ENCODE data around the gene RPTOR.

The RPTOR gene

DNA sequence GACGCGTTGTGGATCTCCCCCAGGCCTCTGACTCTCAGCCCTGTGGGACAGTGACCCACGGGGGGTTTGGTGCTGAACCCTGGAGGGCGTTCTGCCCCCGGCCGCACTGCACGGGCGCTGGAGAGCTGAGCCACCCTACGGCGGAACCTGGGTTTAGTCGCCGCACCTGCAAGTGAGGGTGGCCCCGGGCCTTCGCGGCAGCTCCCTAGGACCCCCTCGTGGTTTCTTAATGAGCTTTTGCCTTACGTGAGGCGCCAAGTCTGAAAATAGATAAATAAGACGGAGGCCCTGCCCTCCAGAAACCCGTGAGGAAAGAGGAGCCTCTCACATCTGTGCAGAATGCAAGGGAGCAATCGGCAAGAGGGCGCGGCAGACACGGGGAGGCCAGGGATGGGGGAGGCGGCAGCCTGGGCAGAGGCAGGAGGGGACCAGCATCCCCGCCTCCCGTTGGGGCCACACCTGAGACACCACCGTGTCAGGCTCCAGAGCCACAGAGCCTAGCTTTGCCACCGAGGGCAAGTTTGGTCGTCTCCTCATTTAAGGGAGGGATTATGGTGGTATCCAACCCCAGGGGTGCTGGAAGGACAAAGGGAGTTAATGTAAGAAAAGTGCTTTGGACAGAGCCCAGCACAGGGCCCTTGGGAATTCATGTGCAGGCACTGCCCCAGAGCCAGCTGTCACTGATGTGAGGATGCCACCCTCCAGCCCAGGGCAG is 293.8 kb downstream of the RPTOR start:
- no peak for DNase-seq

DNA sequence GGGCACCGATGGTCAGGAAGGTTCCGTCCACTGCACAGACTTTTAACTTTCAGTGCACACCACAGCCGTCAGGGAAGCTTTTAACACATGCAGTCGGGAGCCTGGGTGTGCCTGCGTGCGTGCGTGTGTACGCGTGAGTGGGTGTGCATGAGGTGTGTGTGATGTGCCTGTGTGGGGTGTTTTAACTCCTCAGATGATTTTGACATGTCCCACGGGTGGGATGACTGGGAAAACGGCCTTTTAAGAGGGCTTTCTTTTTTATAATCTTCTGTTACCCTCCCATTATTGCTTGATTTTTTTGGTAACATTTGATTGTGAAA is 294.3 kb downstream of the RPTOR start:
- no peak for DNase-seq

DNA sequence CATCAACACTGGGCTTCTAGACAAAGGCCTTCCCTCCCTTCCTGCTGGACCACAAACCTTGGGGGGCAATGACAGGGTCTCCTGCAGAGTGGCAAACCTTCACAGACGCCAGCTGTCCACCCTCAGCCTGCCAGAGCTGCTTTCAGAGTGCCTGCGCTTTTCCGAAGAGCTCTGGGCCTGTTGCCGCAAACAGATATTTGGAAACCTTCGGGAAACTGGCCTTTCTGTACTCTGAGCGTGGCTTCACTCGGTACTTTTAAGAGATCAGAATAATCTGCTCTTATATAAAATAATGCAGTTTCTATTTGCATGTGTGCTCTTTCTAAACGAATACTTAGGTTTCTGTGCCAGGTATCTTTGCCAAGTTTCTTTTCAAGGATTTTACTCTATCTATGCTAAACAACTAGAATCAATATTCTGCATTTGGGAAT is 294.9 kb downstream of the RPTOR start:
- DNase-seq, result no peak

DNA sequence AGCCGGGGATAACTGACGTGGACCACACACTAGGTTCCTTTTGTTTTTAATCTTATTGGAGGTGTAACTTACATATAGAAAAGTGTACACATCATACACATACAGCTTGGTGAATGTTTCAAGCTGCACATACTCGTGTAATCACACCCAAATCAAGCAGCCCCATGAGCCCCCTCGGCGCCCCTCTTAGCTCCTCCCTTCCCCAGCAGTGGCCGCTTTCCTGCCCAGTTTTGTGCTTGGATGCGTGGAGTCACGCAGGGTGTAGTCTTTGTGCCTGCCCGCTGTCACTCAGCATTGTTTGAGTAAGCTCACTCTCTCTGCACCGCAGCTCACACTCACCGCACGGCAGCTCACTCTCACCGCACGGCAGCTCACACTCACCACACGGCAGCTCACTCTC is 295.3 kb downstream of the RPTOR start:
- DNase-seq, result no peak

DNA sequence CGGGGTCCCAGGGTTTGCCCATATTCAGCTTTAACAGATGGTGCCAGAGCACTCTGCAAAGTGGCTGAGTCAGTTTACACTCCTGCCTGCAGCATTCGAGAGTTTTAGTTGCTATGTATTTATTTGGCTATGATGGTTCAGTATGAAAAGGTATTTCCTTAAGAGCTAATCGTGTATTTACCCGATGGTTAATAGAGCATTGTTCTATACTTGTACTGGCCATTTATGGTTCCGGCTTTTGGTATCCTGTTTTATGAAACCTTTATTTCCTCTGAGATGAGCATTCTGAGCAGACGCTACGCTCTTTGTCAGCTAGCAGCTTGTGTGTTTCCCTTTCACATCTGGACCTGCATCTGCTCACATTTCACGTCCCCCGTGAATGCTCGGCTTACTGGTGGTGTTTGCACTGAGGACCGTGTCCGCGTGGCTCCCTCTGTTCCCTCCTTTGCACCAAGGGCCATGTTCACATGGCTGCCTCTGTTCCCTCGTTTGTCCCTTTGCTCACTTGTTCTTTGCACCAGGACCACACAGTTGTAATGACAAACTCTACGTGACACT is 297.9 kb downstream of the RPTOR start:
- no peak for DNase-seq

DNA sequence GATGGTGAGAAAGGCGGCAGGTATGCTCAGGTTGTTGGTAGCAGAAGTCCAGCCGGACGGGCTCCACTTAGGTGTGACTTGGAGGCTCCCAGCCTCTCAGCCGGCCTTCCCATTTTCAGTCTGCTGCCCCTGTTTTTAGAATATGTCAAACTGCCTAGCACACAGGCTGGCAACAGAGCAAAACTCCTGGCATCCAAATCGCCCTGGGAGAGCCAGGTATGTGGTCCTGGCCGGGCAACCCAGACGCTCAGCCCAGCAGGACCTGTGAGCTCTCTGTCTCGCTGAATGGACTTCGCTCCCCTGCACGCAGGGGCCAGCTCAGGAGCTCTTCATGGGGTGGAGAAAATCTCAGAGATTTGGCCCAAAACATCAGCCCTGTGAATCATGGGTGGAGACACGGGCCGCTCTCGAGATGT is 299.1 kb downstream of the RPTOR start:
- no peak for DNase-seq

DNA sequence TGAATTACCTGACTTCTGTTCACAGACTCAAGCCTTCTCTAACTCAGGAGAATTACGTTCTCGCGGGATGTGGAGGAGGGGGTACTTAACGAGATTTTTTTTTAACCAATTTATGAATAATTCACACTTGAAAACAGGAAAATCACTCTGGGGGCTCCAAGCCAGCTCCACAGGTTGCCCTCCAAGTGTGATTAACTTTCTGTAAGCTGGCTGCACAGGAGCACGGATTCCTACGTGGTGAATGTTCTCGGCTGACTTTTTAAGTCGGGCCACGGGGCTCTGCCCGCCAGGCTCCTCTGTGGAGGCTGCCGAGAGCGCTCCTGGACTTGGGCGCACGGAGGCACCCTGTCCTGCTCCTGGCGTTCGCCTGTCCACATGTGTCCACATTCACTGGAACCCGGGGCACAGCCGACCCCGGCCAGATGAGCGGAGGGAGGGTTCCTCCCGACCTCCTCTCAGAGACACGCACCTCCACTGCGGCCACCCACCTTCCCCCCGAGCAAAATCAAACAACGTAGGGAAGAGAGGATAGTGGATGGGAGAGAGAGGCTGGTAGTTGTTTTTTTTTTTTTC is 299.9 kb downstream of the RPTOR start:
- no peak for DNase-seq

DNA sequence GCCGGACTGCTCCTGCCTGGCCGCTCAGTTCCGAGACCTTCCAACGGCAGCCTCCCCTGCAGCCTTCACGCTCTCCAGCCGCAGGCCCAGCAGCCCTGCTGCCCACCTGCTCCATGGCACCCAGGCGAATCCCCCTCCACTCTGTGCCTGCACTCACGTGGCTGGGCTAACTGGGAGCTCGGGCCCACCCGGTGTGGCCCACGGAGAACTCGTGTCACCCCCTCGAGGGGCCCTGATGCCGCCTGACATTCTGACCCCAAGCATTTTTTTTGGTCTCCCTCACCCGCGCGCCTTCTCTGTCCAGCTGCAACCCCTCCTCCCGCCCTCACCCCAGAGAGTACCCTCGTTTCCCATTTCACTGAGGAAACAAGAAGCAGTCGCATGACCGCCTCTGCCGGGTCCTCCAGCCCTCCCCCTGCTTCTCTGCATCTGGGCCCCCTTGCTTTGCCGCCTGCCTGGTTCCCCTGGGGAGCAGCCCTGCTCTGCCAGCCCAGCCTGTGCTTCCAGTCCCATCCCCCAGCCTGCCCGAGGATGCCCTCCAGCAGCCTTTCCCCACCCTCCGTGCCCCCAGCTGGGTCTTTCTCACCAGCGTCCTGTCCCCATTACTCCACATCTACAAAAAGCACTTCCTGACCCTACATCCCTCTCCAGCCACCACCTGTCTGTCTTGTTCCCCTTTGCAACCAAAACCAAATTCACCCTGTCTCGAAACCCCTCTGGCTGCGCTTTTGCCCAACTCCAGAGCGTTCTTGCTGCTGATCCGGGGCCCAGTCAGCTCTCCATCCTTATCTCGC is 300.6 kb downstream of the RPTOR start:
- no peak for DNase-seq

DNA sequence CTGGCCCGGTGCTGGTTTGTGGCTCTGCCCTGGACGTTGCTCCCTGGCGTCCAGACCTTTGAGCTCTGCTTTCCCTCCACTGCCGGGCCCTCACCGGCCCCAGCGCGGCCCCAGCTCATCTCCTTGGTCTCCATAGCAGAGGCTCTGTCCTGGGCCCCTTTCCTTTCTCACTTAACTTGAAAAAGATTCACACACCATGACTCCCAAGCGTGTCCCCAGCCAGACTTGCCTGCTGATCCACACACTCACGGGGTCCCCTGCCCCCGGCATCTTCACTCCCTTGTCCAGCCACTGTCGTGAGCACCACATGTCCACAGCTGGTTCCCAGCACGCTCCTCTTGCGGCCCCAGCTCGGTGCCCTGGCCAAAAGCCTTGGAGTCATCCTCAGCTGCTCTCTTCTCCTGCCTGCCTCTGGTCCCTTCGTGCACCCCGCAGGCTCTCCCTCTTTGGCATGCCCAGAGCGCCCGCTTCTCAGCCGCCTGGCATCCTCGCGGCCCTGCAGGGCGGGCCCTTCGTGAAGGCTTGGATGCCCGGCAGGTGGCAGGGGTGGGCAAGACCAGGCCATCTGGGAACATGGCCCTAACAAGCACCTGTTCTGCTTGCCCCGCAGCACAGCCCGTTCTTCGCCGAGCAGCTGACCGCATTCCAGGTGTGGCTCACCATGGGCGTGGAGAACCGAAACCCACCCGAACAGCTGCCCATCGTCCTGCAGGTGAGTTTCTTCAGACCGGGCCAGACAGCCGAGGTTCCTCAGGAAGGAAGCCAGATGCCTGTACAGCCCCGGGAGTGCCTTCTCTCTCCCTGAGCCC is 301.4 kb downstream of the RPTOR start:
- DNase-seq, result no peak

DNA sequence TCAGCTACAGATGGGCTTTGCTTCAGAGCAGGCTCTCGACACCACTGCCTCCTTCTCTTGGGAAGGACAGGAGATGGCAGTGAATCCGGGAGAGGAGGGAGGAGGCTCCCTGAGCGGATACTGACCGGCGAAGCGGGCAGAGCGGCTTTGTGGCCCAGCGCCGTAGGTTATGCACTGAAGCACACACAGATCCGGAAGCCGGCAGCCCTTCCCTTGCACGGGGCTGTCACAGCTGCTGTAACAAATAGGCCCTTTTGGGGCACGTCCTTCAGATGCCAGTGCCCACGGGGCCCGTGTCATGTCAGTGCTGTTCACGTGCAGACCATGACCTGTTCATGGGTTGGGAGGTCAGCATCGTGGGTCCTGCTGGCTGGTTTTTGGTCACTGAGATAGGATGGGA is 302.3 kb downstream of the RPTOR start:
- no peak for DNase-seq

DNA sequence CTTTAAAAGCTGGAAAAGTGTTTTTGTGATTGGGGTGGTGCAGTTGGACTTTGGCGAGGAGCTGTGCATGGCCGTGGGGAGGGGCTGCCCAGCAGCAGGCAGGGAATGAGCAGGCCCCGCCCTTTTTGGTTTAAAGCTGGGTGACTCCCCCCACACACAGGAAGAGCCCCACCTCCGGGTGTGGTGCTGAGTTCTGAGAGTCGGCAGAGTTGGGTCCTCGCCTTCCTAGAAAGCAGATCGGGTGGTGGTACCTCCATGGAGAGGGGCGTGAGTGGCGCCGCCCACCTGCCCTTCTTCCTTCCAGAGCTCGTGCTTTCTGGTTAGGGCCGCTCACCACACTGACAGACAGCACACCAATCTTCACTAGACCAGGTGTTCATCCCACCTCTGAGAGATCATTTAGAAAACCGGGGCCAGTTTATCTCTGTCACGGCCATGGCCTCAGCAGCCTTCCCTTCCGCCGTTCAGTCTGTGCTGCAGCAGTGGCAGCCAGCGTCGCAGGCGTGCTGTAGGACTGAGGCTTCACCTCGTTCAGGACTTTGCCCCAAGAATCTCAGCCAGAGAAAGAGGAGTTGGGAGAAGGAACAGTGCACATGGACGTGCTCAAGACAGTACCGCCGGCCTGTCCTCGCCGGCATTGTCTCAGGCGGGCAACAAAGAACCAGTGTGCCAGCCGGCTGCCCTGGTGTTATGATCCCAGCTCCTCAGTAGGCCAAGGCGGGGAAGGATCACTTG is 303.0 kb downstream of the RPTOR start:
- DNase-seq, result peak; percentile 52 to 75

DNA sequence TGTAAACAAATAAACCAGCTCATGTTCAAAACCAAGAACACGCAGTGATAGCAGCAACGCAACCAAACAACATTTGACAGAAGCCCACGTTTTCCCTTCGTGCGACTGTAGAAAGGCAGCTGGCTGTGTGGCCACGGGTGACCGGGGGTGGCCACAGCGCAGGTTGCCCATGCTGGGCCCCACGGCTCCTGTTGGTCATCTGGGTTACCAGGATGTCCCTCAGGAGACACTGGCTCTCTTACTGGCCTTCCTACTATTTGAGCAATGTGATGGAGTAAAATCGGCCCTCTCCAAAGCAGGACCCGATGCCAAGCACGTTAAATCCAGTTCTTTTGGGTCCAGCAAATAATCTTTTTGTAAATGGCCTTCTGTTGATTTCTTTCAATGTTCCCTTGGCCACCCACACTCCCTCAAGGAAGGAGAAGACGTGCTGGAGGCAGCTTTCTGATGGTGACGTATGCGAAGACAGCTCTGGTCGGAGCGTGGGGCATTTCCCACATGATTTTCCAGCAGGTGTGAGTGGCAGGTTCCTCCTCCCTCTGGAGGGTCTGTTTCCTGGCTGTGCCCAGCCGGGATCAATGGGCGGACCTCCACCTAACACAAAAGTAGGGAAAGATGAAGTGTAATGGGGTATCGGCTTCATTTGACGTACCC is 303.9 kb downstream of the RPTOR start:
- DNase-seq, result no peak

DNA sequence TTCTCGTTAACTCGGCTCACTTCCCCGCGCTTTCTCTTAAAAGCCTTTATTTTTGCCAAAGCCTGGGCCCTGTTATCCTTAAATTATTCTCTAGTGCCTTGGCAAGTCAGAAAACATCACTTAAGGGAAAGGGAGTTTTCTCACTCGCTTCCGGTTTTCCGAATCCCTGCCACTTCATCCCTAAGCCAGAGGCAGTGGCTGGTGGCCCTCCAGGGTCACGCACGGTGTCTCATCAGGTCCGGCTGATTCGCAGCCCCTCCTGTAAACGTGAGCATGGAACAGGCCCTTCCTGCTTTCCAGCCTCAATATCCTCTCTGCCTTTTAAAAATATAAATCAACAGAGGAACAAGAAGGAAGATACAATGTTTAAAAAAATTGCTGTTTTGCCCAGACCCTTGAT is 304.5 kb downstream of the RPTOR start:
- no peak for DNase-seq

DNA sequence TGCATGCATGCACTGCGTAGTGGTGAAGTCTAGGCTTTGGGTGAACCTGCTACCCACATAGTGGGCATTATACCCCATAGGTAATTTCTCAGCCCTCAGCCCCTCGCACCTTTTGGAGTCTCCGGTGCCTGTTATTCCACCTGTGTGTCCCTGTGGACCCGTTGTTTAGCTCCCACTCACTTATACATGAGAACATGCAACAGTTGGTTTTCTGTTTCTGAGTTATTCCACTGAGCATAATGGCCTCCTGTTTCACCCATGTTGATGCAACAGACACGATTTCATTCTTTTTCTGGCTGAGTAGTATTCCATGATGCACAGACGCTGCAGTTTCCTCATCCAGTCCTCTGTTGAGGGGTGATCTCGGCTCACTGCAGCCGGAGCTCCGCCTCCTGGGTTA is 305.5 kb downstream of the RPTOR start:
- DNase-seq, result no peak

DNA sequence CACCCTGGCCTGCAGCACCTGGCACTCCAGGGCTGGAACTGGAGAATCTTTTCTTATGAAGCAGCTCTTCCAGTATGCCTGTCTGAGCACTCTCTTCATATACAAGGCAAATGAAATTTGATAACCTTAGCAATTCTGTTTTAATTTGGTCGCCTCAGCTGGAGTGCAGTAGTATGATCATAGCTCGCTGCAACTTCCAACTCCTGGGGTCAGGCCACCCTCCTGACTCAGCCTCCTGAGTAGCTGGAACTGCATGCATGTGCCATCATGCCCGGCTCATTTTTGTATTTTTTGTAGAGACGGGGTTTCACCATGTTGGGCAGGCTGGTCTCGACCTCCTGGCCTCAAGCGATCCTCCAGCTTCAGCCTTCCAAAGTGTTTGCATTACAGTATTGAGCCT is 306.2 kb downstream of the RPTOR start:
- no peak for DNase-seq

DNA sequence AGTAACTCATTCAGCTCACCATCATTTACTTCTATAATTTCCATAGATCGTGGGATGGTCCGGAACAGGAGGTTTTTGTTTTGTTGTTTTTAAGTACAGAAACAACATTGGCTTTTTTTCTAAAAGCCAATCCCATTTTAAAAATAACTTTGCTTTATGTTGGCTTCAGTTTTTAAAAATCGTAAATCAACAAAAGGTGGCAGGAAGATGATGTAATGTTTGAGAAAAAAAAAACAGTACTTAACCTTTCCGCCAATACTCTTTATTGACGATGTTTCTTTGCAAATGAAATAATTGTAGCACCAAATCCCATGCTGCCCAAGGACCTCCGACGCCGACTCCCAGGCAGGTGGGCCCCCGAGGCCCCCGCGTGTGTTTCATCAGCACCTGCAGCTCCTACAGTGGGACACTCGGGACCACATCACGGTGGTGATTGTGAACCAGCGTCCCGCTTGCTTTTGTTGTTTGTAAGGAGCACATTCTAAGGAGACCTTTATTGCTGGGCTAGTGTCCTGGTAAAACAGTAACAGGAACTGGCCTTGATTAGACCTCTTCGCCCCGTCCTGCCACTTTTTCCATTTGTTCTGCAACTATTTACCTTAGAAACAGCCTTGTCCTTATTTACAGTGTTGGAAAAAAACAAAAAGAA is 306.8 kb downstream of the RPTOR start:
- DNase-seq, result no peak

DNA sequence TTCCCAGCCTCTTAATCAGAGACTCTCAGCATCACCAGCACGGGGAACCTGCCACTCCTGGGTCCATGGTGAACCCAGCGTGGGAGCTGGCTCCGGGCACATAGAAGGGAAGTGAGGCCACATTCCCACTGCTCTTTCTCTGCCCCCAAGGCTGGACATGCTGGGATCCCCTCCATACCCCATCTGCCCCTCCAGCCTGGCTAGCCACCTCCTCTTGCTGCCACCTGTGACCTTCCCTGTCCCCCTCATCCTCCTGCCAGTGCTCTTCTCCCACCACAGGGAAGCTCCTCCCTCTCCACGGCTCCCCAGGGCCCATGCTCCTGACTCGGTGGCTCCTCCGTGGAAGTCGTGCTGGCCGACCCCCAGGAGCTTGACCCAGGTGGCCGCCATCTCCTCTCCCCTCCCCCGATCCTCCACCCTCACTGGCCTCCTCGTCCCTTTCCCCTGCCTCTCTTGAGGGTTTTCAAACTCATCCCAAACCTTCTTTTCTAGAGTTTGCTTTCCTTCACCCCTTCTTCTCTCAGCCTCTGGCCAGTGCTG is 307.9 kb downstream of the RPTOR start:
- no peak for DNase-seq

DNA sequence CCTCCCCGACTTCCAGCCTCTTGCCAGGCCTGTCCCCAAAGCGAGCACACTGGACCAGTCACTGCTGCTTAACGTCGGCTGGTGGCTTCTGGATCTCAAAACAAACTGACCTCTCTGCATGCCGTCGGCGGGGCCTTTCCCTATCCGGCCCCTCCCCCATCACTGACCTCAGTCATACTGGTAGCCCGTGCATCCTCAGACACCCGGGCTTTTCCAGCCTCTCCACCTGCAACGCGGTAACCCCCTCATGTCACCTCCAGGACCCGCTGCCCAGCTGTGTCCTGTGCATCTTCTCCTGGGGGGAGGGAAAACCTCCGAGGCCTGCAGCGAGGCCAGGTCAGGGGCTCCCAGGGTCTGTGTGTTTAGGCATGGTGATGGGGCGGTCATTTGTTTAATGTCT is 308.4 kb downstream of the RPTOR start:
- DNase-seq, result no peak

DNA sequence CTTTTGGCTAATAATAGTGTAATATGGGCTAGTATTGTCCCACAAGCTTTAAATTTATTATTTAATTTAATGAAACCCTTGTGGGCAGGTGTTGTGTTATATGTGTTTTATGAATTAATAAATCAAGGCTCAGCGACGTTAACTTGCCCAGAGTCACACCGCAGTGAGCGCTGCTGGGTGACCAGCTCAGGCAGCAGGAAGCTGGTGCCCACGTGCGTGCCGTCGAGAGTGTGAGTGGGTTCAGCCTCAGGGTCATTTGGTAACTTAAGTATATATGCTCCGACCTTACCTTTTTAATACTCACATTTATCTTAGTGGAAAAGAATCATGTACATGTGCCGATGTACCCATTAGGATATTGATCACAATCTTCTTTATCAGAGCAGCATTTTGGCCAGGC is 309.6 kb downstream of the RPTOR start:
- no peak for DNase-seq

DNA sequence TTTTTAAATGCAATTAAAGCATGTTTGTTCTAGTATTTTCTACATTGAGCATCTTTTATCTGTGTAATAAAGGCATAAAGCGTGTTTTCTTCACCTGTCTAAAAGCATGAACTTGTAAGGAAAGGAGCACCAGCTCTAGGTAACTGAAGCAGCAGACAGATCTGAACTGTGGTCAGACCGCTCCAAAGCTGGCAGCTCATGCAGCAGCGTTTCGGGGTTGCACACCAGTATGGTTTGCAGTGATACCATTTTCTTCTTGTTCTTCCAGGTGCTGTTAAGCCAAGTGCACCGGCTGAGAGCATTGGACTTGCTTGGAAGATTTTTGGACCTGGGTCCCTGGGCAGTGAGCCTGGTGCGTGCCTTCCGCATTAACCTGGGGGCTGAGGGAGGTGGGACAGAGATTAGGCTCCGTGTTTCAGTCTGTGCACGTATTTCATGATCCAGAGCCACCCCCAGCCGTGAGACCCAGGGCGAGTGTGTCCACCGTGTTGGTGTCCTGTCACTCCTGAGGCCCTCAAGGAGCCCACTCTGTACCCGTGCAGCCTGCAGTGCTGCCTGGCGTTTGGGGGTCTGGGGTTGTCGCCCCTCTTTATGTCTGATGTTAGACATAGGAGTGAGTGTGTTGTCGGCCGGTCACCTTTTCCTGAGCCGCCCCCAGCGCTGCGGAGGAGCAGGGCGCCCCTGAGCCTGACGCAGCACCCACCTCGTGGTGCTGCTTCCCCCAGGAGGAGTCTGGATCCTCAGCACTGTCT is 310.7 kb downstream of the RPTOR start:
- DNase-seq, result no peak

Measured in stimulated activated CD4-positive, alpha-beta T cell treated with anti-CD3 and anti-CD28 coated beads, Interleukin-4, amount 100 ng/mL, for 4 hours (primary cell).